HG03558 (cell line): Measurements from ENCODE around the gene CCDC78.
"Not testable (repeated sequence)": the region's sequence is repeated elsewhere in the genome, so short reads cannot be mapped to it uniquely, and the experiment has no call there.

ENCODE experiments used
- ATAC-seq: cut with Tn5 transposase; IDR thresholded peaks from one replicate; pipeline ENCODE4 v1.9.1; 2021; ENCODE audit warnings: moderate number of reproducible peaks; ENCODE audit not compliant: unreplicated experiment; ENCODE audit errors: extremely low read depth

Gene CCDC78

DNA sequence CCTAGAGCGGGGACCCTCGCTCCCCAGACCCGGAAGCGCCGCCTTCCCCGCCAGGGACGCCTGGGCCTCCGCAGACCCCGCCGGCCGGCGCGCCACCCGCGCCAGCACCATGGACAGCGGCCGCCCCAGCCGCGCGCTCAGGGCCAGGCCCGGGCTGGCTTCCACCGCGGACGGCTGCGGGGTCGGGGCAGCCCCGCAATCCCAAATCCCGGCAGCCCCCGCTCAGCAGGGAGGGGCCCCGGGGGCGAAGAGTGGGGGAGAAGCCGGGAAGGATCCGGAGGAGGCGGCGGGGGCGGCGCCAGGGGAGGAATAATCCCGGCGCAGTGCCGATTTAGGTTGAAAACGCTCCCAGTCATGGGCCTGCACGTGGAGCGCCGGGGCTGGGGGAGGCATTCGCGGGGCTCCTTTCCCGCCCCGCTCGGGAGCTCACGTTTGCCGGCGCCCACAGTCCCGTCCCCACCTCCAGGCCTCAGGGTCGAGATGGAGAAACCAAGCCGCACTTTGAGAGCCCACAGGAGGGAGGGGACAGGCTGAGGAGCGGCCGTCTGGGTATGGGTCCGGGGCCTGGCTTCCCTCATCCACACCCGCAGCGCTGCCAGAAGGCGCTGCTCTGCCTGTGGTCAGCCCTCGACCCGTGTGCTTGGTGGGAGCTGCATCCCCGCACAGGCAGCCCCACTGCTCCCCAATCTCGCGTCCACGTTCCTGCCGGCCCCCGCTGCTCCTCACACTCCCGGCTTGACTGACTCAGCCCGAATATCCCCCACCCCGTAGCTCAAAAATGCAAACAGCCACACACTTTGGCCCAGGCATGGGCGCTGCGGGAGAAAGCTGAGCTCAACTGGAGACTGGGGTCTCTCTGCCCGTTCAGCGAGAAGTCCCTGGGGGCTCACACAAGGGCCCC, 25.3 kb downstream of the CCDC78 start:
- no peak for ATAC-seq

DNA sequence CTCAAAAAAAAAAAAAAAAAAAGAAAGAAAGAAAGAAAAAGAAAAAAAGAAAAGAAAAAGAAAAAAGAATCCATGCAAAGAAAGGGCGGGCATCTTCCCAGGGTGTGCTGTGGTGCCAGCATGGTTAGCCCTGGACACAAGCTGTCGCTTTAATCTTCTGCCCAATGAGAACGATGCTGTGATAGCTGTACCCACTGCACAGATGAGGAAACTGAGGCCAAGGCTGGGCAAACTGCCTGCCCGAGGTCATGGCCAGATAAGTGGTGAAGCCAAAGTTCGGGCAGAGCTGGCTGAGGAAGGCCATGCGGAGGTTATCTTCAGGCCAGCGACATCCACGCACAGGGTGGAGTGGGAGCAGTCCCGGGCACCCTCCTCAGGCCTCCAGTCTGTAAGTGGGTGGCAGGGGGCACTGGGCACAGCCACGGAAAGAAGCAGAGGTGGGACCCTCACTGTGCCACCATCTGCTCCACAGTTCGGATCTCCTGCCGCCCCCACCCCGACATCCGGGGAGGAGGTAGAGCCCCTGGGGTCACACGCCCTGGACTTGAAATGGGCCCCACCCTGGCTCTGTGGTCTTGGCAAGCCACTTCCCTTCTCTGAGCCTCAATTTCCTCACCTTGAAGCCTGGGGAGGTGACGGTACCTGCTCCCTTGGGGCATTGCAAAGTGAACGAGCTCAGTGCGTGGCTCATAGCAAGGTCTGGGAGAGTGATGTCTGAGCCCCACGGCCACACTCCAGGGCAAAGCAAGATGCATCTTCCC, 27.2 kb downstream of the CCDC78 start:
- no peak for ATAC-seq

GRCh38 chr16:695355-696089, 30.7 kb downstream of the CCDC78 start:
- ATAC-seq, result no peak

DNA sequence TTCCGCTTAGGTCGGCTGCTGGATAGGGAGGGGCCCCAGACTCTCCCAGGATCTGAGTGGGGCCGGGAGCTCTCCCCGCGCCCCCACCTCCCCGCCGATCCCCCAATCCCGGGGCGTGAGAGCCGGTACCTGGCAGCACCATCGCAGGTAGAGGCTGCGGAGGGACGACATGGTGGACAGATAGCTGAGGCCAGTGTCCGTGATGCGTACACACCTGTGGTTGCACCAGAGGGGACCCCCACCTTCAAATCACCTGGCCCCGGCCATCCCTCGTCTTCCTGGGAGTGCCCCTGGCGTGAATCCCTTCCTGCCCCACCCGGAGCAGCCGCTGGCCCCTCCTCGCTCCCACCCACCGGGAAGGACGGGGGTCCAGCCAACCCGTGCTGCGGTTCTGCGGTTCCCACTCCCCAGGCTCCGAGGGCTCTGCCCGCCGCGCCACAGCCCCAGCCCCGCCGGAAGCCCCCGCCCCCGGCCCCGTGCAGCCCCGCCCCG, 31.3 kb downstream of the CCDC78 start:
- ATAC-seq, result no peak

GRCh38 chr16:694187-694862, 31.9 kb downstream of the CCDC78 start:
- ATAC-seq, result no peak

GRCh38 chr16:693766-694165, 32.5 kb downstream of the CCDC78 start:
- no peak for ATAC-seq

GRCh38 chr16:693364-693763, 32.9 kb downstream of the CCDC78 start:
- ATAC-seq, result no peak

DNA sequence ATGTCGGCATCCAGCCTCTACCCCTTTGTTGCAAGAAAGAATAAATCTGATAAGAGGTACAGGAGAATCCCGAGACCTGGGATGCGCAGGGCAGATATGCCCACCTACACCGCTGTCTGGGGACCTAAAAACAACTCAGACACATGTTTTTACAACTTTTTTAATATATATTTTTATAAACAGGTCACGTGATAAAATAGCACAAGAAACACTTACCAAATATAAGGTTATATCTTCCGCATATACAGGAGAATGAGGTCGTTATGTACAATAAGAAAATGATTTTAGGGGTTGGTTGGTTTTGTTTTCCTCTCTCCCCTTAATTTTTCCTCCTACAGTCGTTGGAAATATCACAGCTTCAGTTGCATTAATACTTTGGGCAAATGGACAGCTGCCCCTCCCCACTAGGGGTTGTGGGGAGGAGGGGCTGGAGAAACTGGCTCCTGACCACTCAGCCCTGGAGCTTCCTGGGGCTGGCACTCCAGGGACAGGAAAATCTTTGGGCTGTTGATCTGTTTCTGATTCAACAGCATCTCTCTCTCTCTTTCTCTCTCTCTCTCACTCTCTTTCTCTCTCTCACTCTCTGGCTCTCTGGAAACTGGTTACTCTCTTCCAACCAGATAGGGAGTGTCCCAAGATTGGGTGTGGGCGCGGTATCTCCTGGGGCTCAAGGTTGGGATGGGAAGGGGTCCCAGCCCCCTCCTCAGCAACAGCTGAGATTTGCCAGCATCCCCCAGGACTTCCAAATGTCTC, 33.7 kb downstream of the CCDC78 start:
- ATAC-seq, result no peak

- ATAC-seq, result not testable (repeated sequence)
These were observed 35.0 kb downstream of the CCDC78 start for GRCh38 chr16:691242-691641.

- ATAC-seq, result no peak
These were observed 36.9 kb downstream of the CCDC78 start for GRCh38 chr16:689175-689897.

DNA sequence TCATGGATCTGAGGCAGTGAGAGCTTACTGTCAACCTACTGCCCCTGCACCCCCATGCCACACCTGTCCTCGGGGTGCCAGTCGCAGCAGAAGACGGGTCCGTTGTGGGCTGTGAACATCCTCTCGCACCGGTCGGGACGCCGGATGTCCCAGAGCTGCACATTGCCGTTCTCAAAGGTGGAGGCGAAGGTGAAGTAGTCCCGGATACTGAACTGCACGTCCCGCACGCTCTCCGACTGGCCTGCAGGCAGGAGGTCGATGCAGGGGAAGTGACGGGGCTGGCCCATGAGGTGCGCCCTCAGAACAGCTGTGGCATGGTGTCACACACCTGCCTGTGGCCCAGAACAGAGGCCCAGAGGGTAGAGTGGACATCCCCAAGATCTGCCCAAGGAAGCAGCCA, 38.7 kb downstream of the CCDC78 start:
- no peak for ATAC-seq

- no peak for ATAC-seq
These were observed 39.6 kb downstream of the CCDC78 start for GRCh38 chr16:686459-687260.

DNA sequence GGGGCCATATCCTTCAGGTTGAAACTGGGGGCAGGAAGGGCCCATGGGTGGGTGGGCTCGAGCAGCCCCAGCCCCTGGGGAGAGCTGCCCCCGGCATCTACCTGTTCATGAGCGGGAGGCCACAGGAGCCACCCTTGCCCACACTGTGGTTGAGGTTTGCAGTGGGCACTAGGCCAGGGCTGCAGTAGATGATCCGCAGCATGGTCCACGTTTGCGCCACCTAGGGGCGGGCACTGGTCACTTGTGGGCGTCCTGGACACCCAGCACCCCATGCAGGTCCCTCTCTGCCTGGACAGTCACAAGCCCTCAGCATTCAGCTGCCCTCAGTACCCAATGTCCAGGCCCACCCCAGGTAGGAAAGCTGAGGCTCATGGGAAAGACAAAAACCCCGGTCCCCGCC, 40.3 kb downstream of the CCDC78 start:
- no peak for ATAC-seq

- ATAC-seq, result no peak
These were observed 41.1 kb downstream of the CCDC78 start for GRCh38 chr16:684961-685696.

GRCh38 chr16:684071-684794, 42.0 kb downstream of the CCDC78 start, which contains the start of gene JMJD8:
JMJD8 (minus strand) TSS chr16:684334; CDS start chr16:684319, 15 bp downstream.
- ATAC-seq, result peak; percentile 60

DNA sequence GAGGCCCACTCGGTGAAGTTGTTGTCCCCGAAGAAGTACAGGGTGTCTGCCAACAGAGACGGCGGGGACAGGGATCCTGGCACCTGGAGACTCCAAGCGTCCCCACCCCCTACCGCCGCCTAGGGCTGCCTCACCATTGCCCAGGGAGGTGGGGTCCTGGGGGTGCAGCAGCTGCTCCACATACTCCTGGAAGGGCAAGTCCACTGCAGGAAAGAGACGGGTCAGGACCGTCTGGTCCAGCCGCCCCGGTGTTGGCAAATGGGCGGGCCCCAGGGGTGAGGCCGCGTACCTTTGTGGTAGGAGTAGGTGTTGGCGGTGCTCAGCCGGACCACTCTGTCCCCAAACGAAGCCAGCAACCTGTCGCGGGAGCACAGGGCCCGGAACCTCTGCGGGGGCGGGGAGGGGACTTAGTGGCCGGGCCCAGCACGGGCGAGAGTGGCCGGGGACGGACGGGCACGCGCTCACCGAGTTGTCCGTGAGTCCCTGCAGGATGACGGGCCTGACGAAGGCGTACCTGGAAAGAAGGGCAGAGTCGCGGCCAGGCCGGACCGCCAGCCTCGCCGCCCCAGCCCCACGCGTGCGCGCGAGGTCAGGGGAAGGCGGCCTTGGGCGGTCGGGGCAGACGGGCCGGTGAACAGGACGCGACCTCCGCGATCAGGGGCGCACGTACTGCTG, 42.7 kb downstream of the CCDC78 start:
- no peak for ATAC-seq
